NCI-H128 (cell line): ENCODE results near the gene MCUR1.
"Not testable (repeated sequence)": the region's sequence is repeated elsewhere in the genome, so short reads cannot be mapped to it uniquely, and the experiment has no call there.

Experiments used
- DNase-seq: peaks from one replicate; lab custom pipeline; 2025; ENCODE audit not compliant: unreplicated experiment; lab: John Stamatoyannopoulos, UW

MCUR1 gene

DNA sequence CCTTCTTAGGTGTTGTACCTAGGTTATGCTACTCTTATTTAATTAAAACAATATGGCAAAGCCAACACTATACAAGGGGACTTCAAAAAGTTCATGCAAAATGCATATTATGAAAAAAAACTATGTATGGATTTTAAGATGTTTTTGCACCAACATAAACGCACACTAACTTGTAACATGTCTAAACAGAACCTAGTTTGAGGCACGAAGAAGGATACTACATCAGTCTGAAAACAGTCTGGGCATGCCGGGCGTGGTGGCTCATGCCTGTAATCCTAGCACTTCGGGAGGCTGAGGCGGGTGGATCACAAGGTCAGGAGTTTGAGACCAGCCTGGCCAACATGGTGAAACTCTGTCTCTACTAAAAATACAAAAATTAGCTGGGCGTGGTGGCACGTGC is 34.2 kb downstream of the MCUR1 start:
- DNase-seq, result not testable (repeated sequence)

DNA sequence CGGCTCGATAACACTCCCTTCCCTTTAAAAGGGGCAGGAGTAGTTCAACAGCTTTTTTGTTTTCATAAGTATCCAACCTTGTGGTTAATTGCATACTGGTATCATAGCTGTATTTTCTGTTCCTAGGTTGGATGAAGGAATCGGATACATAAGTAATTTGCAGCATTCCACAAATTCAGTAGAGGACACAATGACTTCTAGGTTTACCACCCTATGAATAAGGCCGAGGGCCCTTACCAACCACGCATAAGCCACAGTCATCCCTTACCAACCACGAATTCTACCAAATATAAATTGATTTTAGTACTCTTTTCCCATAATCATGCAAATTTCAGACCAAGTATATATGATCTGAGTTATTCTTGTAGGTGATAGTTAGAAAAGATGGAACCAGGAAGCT is 36.3 kb downstream of the MCUR1 start:
- no peak for DNase-seq

DNA sequence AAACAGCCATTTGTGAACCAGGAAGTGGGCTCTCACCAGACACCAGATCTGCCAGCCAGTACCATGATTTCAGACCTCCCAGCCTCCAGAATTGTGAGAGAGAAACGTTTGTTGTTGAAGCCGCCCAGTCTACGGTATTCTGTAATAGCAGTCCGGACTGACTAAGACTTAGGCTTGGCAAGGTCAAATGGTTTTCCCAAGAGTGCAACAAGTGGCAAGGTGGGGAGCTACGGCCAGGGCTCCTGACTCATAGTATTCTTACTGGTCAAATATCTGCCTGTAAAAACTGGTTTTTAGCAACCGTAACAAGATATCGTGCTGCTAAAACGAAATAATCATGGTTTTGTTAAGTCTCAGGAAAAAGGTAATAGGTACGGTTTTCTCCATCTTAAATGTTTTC is 37.8 kb downstream of the MCUR1 start:
- no peak for DNase-seq

DNA sequence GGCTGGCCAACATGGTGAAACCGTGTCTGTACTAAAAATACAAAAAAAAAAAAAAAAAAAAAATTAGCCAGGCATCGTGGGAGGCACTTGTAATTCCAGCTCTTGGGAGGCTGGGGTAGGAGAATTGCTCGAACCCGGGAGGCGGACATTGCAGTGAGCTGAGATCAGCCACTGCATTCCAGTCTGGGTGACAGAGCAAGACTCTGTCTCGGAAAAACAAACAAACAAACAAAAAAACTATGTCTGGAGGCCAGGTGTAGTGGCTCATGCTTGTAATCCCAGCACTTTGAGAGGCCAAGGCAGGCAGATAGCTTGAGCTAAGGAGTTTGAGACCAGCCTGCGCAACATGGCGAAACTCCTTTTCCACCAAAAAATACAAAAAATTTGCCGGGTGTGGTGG is 38.9 kb downstream of the MCUR1 start:
- not testable (repeated sequence) for DNase-seq

DNA sequence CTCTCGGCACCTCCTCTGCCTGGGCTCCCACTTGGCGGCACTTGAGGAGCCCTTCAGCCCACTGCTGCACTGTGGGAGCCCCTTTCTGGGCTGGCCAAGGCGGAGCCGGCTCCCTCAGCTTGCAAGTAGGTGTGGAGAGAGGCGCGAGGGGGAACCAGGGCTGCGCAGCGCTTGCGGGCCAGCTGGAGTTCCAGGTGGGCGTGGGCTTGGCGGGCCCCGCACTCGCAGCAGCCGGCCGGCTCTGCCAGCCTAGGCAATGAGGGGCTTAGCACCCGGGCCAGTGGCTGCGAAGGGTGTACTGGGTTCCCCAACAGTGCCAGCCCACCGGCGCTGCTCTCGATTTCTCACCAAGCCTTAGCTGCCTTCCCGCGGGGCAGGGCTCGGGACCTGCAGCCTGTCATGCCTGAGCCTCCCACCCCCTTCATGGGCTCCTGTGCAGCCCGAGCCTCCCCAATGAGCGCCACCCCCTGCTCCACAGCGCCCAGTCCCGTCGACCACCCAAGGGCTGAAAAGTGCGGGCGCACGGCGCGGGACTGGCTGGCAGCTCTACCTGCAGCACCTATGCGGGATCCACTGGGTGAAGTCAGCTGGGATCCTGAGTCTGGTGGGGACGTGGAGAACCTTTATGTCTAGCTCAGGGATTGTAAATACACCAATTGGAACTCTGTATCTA is 41.9 kb downstream of the MCUR1 start:
- DNase-seq, result not testable (repeated sequence)

DNA sequence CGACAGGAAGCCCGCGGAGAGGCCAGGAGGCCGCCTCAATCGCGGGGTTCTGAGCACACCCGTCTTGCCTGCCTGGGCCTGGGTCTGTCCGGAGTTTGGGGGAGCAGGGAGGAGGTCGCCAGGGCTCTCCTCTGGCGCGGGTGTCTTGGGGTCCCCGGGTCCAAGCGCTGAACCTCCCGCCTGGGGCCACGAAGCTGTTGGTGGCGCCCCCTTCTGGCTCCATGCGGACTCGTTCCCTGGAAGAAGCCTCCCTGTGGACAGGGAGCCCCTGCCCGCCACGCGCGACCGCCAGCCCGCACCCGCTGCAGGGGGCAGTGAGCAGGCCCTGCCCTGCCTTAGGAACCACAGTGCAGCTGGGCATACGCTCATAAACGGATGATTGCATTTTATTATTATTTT is 44.7 kb downstream of the MCUR1 start:
- no peak for DNase-seq

DNA sequence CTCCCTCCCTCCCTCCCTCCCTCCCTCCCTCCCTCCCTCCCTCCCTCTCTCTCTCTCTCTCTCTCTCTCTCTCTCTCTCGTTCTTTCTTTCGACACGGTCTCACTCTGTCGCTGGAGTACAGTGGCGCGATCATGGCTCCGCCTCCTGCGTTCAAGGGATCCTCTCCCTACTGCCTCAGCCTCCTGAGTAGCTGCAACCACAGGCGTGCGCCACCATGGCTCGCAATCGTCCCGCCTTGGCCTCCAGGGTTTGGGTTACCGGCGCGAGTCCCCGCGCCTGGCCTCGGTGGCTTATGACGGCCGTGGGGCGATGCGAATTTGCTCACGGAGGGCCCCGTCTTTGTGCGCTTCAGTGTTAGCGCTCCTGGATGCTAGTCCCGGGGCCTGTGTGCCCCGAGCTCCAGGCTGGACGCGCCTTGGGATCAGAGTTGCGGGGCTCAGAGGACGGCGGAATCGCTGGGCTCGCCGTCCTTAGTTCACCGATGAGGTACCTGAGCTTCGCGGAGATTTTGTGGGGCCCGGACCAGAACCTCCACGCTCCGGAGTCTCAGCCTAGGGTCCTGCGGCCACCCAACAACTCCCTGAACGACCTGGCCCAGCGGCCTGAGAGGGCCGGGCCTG is 45.2 kb downstream of the MCUR1 start:
- no peak for DNase-seq

DNA sequence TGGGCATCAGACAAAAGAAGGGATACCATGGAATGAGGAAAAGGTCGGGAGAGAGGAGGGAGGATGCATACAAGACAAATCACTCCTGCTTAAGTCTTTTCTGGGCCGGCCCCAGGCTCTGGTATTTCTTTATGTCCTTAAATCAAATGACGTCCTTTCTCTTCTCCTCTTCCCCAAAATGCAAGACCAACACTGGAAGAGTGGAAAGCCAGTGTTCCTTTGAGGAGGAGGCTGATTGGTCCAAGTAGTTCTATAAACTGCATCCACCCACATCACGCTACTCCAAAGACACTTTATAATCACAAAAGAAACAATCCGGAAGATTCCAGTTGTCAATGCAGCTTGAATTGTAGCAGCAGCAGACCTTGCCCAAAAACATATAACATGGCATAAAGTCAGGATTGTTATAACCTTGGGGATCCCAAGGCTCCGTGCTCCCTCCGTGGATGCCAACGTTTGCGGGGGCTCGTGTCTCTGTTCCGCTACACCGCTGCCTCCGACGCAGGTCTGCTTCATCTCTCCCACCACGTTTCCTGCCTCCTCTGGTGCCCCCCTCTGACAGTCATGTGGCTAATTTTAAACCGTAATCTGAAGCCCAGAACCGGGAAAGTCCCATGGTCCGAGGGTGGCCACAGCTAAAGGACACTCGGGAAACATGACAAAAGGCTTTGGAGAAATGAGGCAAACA is 47.1 kb downstream of the MCUR1 start:
- no peak for DNase-seq

DNA sequence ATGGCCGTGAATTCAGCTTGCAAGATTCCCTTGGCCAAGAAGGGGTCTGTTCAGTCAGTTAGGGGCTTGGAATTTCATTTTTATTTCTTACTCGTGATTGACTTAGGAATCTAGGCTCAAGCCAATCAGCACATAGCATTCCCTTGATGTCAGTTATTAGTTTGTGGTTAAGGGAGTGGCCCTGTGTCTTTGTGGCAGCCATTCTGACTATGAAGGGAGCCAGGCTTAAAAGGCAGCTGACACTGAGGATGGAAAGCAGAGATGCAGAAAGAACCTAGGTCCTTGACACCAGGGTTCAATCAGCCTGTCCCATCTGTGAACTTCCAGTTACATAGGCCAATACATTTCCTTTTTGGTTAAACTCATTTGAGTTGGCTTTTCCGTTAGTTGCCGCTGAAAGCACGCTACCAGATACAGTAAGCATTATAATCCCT is 48.1 kb downstream of the MCUR1 start:
- DNase-seq, result no peak

DNA sequence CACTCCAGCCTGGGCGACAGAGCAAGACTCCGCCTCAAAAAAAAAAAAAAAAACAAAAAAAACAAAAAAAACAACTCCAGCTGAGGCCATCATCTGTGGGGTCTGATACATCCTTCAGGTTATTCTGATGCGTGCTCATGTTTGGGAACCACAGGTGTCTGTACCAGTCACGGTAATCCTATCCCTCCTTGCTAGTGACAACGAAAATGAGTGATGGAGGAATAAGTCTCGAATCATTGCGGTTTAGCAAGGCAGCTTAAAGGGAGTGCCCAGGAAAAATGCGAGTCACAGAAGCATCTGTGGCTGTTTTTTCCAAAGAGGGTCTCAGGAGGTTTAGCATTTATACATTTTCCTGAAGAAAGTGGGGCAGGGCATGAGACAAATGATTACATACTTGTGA is 48.8 kb downstream of the MCUR1 start:
- no peak for DNase-seq

DNA sequence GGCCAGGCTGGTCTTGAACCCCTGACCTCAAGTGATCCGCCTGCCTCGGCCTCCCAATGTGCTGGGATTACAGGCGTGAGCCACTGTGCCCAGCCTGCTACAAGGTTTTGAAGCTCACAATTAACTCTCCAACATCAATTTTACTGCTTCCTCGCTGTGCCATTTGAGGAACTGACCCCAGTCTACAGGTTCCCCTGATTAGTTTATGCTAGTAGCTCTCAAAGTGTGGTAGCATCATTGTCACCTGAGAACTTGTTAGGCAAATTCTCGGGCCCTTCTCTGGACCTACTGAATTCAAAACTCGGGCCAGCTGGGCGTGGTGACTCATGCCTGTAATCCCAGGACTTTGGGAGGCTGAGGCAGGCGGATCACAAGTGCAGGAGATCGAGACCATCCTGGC is 49.4 kb downstream of the MCUR1 start:
- DNase-seq, result no peak

DNA sequence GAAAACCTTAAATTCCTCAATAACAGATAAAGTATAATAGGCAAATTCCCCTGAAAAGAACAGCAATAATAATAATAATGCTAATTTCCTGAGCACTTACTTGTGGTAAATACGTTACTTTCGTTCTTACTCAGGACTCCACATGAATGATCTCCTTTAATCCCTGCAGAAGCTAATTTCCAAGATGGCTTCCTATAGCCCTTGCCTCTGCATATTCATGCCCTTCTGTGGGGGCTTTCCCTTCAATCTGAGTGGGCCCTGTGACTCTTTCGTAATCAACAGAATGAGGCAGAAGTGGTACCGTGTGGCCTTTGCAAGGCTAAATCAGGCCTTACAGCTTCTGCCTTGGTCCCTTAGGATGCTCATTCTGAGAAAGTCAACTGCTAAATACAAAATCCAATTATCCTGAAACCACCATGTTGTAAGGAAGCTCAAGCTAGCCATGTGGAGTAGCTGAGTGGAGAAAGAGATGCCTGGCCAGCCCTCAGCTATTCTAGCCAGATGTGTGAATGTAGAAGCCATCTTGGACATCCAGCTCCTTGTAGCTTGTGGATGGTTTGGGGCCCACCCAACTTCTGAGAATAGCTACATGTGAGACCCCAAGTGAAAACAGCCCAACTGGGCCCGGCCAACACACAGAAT is 50.5 kb downstream of the MCUR1 start:
- DNase-seq, result no peak

DNA sequence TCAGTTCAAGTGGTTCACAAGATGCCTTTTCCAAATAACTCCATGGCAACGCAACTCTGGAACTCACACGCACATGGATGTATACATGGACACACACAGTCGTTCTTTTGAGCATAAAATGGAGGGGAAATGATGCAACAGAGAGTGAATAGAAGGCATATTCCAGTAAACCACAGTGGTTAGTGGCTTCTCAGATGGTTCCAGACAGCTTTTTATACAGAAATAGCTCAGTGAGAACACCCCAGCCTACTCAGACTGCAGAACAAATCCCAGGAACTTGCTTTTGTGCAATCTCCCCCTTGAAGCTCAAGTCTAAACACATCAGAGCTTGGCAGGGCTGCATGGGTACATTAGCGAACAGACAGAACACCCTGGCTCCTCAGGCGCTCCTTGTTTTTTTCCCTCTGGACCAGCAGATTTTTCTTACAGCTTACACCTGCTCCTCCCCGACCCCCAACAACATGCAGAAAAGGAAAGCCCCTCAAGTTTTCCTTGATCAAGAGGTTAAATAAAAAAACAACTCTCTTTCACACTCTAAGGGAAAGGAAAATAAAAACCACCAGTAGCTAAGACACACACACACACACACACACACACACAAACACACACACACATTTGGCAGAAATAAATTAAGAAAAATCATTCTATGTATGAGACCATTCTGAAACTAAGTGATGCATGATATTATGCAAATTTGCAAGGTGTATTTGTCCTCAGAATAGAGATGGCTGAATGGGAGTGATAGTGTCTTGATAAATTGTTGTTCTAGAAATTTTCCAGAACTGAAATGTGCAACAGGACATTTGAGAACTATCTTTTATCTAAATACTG is 51.5 kb downstream of the MCUR1 start:
- no peak for DNase-seq

DNA sequence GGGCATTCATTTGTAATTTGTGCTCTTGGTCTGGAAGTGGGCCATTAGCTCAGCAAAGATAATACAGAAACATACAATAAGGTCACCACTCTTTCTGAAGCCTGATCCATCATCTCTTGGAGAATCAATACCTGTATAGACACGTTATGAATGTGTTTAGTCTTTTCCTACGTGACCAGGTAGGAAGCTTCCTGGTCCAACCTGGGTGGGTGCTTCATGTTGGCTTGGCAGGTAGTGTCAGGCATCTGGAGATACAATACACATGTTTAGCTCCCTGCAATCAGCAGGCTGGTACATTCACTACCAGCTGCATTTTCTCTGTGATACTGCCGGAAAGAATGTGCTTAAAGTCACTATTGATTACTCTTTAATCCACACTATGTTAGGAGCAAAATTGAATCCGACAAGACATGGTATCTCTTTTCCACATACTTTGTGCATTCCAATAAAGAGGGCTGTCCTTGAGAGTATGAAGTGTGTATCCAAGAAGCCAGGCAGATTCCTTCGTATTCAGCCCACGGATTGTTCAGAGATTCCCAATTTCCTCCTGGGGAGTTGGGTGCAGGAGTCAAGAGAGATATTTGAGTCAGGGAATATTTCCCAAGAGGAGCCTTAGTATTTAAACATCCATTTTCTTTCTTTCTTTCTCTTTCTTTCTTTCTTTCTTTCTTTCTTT is 52.9 kb downstream of the MCUR1 start:
- DNase-seq, result no peak

DNA sequence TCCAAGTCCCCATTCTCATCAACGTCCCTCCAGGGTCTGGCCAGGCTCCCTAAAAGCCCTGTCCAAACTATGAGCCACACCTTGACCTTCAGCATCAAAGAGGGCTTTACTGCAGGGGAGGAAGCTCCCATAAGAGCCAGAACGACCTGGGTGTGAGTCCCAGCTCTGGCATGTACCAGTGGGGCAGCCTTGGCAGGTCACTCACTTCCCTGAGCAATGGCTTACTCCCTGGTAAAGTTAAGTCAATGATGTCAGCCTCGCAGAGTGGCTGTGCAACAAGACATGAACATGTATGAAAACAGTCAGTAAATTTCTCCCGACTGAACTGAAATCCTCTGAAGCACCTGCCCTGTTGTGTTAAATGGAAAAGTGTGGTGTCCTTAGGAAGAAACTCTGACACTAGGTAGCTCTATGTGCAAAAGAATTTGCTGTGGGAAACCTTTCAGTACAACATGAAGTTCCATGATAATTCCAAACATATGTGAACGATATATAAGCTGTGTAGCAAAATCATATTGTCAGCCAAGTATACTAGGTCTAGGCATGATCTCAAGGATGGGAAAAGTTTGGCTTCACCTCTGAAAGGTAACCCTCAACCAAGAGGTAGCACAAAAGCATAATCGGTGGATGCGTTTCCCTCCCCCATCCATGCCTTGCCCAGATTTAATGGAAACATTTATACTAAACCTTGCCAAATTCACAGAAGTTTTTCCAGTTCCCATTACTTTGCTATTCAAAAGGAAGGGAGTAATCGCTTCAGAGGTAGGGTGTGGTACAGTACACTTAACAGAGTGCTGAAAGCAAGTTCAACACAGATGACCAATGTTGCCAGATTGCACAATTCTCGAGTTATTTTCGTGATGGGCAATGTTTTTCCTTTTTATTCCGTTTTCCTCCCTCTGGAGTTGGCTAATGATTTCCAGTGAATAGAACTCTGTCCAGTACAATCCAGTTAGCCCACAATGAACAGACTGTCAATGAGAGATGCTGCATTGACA is 53.8 kb downstream of the MCUR1 start:
- no peak for DNase-seq

DNA sequence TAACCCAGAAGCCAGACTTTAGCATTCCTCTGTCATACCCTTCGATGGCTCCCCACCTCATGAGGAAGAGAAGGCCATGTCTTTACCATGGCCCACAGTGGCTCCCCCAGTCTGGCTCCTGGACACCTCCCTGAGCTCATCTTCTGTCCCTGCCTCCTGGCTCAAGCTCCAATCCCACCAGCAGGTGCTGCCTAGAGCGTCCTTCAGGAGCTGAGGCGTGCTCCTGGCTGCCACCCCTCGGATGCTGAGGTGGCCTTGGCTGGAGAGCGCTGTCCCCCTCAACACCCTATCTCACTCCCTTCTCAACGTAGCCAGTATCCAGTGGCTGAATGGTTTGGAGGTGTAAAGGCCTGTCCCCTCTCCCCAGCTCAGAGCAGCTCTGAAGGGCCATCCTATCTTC is 55.3 kb downstream of the MCUR1 start:
- no peak for DNase-seq

DNA sequence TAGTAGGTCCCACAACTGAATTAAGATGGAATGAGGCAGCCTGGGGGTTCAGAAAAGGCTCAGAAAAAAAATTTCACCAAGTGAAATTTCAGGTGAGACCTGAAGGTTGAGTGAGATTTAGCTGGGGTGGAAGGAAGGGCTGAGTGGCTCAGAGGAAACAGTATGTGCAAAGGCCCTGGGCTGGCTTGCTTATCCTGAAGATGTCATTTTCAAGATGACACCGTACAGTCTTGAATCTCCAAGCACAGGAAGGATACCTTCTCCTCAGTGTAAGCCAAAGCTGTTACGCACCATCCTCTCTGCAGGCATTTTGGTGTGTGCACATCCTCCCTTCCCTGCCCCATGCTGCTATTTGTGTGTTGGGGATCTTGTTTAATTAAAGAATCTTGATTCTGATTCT is 59.7 kb downstream of the MCUR1 start:
- no peak for DNase-seq

DNA sequence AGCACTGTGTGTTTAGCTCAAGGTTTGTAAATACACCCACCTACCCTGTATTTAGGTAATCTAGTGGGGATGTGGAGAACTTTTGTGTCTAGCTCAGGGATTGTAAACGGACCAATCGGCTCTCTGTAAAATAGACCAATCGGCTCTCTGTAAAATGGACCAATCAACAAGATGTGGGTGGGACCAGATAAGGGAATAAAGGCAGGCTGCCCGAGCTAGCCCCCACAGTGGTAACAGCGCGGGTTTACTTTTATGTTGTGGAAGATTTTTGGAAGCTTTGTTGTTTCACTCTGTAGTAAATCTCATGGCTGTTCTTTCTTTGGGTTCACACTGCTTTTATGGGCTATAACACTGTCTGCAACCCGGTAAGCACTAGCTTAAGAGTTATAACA is 70.6 kb downstream of the MCUR1 start:
- no peak for DNase-seq

DNA sequence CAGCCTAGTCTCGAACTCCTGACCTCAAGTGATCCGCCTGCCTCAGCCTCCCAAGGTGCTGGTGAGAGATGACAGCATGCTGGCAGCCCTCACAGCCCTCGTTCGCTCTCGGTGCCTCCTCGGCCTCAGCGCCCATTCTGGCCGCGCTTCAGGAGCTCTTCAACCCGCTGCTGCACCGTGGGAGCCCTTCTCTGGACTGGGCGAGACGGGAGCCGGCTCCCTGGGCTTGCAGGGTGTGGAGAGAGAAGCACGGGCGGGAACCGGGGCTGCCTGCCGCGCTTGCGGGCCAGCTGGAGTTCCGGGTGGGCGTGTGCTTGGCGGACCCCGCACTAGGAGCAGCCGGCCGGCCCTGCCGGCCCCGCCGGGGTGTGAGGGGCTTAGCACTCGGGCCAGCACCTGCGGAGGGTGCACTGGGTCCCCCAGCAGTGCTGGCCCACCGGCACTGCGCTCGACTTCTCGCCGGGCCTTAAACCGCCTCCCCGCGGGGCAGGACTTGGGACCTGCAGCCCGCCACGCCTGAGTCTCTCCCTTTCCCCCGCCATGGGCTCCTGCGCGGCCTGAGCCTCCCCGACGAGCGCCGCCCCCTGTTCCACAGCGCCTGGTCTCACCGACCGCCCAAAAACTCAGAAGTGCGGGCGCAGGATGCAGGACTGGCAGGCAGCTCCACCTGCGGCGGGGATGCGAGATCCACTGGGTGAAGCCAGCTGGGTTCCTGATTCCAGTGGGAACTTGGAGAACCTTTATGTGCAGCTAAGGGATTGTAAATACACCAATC is 71.2 kb downstream of the MCUR1 start:
- no peak for DNase-seq
